Stimulated activated CD4-positive, alpha-beta T cell treated with anti-CD3 and anti-CD28 coated beads, Interleukin-1b, Interleukin-23, amount 100 ng/mL, for 24 hours (primary cell): ENCODE measurements around the gene PRPF8.
A peak's percentile ranks its signal among the peaks of the same experiment; 100 is the strongest.
"Not testable (repeated sequence)": the region's sequence is repeated elsewhere in the genome, so short reads cannot be mapped to it uniquely, and the experiment has no call there.

ENCODE experiments used
- DNase-seq, 4 experiments: peaks; one replicate each; pipeline ENCODE4 v3.0.0-alpha.2; 2020; ENCODE audit warnings: low read depth in 4 of 4, low spot score in 1 of 4

Gene PRPF8

GRCh38 chr17:1695365-1695764, 10.7 kb upstream of the PRPF8 start:
- no peak for DNase-seq

- no peak for DNase-seq
These were observed 8.7 kb upstream of the PRPF8 start for GRCh38 chr17:1693339-1693738.

- no peak for DNase-seq
These were observed 6.0 kb upstream of the PRPF8 start for GRCh38 chr17:1690544-1691221.

- not testable (repeated sequence) for DNase-seq
These were observed 3.7 kb upstream of the PRPF8 start for GRCh38 chr17:1688405-1688804.

- DNase-seq: no peak
These were observed 1.4 kb upstream of the PRPF8 start for GRCh38 chr17:1686086-1686485.

- DNase-seq: no peak
These were observed 1.2 kb downstream of the PRPF8 start for GRCh38 chr17:1683459-1683858.

- DNase-seq: no peak
These were observed 8.3 kb downstream of the PRPF8 start for GRCh38 chr17:1676401-1676800.

- DNase-seq: no peak
These were observed 11.5 kb downstream of the PRPF8 start for GRCh38 chr17:1673041-1673785.

GRCh38 chr17:1663934-1664333, 20.7 kb downstream of the PRPF8 start:
- not testable (repeated sequence) for DNase-seq

- no peak for DNase-seq
These were observed 23.6 kb downstream of the PRPF8 start for GRCh38 chr17:1661045-1661444.

GRCh38 chr17:1658100-1658499, 26.6 kb downstream of the PRPF8 start:
- DNase-seq: no peak

- no peak for DNase-seq
These were observed 30.9 kb downstream of the PRPF8 start for GRCh38 chr17:1653735-1654134.

- DNase-seq: not testable (repeated sequence)
These were observed 31.9 kb downstream of the PRPF8 start for GRCh38 chr17:1652794-1653193.

GRCh38 chr17:1651559-1651844, 33.2 kb downstream of the PRPF8 start:
- DNase-seq: no peak

GRCh38 chr17:1650731-1651558, 33.7 kb downstream of the PRPF8 start:
- no peak for DNase-seq

GRCh38 chr17:1649844-1650501, 34.7 kb downstream of the PRPF8 start, which contains the start of gene RILP:
Gene RILP, minus strand, starts transcription at chr17:1649866. Its CDS starts 62 bp downstream, at chr17:1649804.
- no peak for DNase-seq

- DNase-seq: peak; percentile 87 to 90 (median 88)
These were observed 35.5 kb downstream of the PRPF8 start for GRCh38 chr17:1648963-1649843.

- DNase-seq: no peak
These were observed 36.3 kb downstream of the PRPF8 start for GRCh38 chr17:1648173-1648962.

GRCh38 chr17:1647802-1648171, 36.9 kb downstream of the PRPF8 start:
- no peak for DNase-seq
